ENCODE measurements around the gene DDX10. TPM values are rescaled to one million over a fixed set of nuclear protein-coding genes. Genes with fewer than 3 reads are reported as not detected.
"Not testable (repeated sequence)": the region's sequence is repeated elsewhere in the genome, so short reads cannot be mapped to it uniquely, and the experiment has no call there.

Gene DDX10
- total RNA-seq, 2 experiments from 2014 or later = 20.5 to 23.2 TPM

DNA sequence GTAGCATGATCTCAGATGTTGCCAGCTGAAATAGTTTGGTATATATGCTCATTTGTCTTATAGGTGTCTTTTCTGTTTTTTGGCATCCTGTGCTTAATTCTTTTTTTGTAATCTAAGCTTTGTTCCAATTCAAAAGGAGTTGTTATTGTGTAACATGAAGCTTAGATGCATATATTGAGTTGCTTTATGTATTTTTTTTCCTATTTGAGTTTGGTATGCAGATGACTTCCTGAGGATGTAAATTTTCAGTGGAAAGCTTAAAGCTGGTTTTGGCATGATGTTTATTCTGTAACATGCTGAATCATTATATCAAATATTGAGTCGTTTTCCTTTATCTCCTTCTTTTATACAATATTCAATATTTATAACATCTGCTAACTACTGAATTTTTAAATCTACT lies 69.4 kb downstream of the DDX10 start:
- H3K4me3 Mint-ChIP-seq = no peak overlapping the region
- peaks cover 19% of the 10 kb centered on the region for H3K36me3 Mint-ChIP-seq (ENCODE audit: low read depth)
- ChIA-PET CTCF (interaction anchor here (0.8 to 2.7 kb wide), 8 partner anchors 16 to 729 kb away, joined by 3 to 17 read pairs (median 4); no protein-coding TSS in a partner anchor), POLR2A (interaction anchor here (1.5 kb wide), 1 partner anchor 10 kb away, joined by 3 read pairs; no protein-coding TSS in a partner anchor)
- no peak overlapping the region for H3K27ac Mint-ChIP-seq
- no peak for DNase-seq
- no peaks in the 10 kb centered on the region for H3K9me3 Mint-ChIP-seq
- peaks cover 34% of the 10 kb centered on the region for H3K4me1 Mint-ChIP-seq
- no peaks in the 10 kb centered on the region for H3K27me3 Mint-ChIP-seq

DNA sequence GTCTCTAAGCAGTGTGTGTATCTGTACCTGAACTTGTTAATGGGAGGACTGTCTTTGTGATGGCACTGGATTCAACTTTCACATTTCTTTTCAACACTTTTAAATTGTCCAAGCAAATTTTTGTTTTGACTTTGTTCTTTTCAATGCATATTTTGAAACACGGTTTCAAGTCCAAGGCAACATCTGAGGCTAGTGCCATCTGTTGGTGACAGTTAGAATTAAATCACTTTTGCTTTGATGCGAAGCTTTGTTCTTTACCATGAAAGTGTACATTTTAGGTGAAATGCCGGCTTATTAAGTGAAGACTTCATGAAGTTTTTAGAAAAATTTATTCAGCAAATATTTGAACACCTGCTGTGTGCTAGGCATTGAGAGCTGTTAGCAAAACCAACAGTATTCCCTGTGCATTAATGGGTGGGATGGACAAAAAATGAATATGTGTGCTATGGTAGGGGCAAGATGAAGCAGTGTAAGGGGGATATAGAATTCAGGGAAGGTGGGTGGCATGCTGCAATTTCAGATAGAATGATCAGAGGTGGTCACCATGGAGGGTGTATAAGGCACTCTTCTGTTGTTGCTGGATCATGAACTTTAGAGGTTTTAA lies 70.2 kb downstream of the DDX10 start:
- Mint-ChIP-seq H3K36me3 (ENCODE audit: low read depth) (peaks cover 23% of the 10 kb centered on the region), H3K4me1 (peaks cover 29% of the 10 kb centered on the region), H3K27me3 (no peaks in the 10 kb centered on the region), H3K4me3 (no peak overlapping the region), H3K9me3 (peaks cover 2% of the 10 kb centered on the region), H3K27ac (no peak overlapping the region)
- ChIA-PET CTCF (interaction anchor here (0.7 to 2.7 kb wide), 7 partner anchors 10 to 616 kb away, joined by 3 to 17 read pairs (median 6); no protein-coding TSS in a partner anchor), POLR2A (no interaction called here)
- DNase-seq = no peak

GRCh38 chr11:108740132-108740531 lies 75.3 kb downstream of the DDX10 start:
- H3K4me3 Mint-ChIP-seq, H3K4me1 Mint-ChIP-seq, H3K27me3 Mint-ChIP-seq, H3K27ac Mint-ChIP-seq, DNase-seq, CTCF ChIA-PET, POLR2A ChIA-PET: not testable (repeated sequence)
- peaks cover 26% of the 10 kb centered on the region for H3K36me3 Mint-ChIP-seq (ENCODE audit: low read depth)
- H3K9me3 Mint-ChIP-seq = peaks cover 17% of the 10 kb centered on the region

DNA sequence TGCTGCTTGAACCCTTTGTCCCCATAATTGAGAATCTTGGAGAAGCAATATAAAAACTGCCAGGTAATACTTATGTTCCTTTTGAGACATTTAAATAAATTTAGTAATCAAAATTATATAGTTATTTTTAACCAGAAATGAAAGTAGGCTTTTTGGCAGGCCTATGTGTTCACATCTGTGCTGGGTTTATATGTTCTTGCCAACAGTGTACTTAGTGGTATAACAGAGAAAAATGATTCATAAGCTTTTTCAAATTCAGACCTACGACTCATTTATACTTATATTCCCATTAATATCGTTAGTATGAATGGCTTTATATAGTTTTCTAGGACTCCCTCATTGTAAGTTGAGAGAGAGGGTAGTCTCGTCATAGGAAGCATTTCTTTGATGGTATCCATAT lies 79.0 kb downstream of the DDX10 start:
- peaks cover 17% of the 10 kb centered on the region for H3K9me3 Mint-ChIP-seq
- H3K36me3 Mint-ChIP-seq (ENCODE audit: low read depth) = peaks cover 25% of the 10 kb centered on the region
- CTCF ChIA-PET = no interaction called here
- no peak overlapping the region for H3K27ac Mint-ChIP-seq
- no peaks in the 10 kb centered on the region for H3K4me1 Mint-ChIP-seq
- no peak overlapping the region for H3K4me3 Mint-ChIP-seq
- H3K27me3 Mint-ChIP-seq = no peaks in the 10 kb centered on the region
- POLR2A ChIA-PET = no interaction called here
- no peak for DNase-seq

DNA sequence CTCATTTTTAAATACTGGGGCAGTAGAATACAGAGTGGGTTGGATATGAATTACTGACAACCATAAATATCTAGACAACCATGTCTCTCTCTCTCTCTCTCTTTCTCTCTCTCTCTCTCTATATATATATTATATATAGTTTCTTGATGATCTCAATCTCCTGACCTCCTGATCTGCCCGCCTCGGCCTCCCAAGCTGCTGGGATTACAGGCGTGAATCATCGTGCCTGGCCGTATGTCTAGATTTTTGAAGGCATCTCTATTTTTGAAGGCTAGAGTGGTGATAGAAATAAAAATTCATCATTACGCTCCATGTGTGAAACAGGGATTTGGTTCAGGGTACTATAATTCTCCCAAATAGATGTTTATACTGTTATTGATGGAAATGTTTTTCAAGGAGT lies 84.1 kb downstream of the DDX10 start:
- CTCF ChIA-PET = interaction anchor here (0.9 to 1.9 kb wide), 2 partner anchors 10 to 14 kb away, joined by 3 to 7 read pairs; no protein-coding TSS in a partner anchor
- H3K36me3 Mint-ChIP-seq (ENCODE audit: low read depth) = peaks cover 6% of the 10 kb centered on the region
- H3K27ac Mint-ChIP-seq = no peak overlapping the region
- no peak for DNase-seq
- H3K9me3 Mint-ChIP-seq = no peaks in the 10 kb centered on the region
- H3K4me3 Mint-ChIP-seq = no peak overlapping the region
- H3K4me1 Mint-ChIP-seq = peaks cover 11% of the 10 kb centered on the region
- POLR2A ChIA-PET = no interaction called here
- no peaks in the 10 kb centered on the region for H3K27me3 Mint-ChIP-seq

GRCh38 chr11:108751444-108751843 lies 86.6 kb downstream of the DDX10 start:
- H3K27ac Mint-ChIP-seq = no peak overlapping the region
- no peaks in the 10 kb centered on the region for H3K9me3 Mint-ChIP-seq
- POLR2A ChIA-PET = no interaction called here
- peaks cover 11% of the 10 kb centered on the region for H3K4me1 Mint-ChIP-seq
- CTCF ChIA-PET = no interaction called here
- no peak overlapping the region for H3K4me3 Mint-ChIP-seq
- no peak for DNase-seq
- H3K36me3 Mint-ChIP-seq (ENCODE audit: low read depth) = peaks cover 6% of the 10 kb centered on the region
- H3K27me3 Mint-ChIP-seq = no peaks in the 10 kb centered on the region

- H3K4me3 Mint-ChIP-seq = no peak overlapping the region
These were observed 87.5 kb downstream of the DDX10 start for GRCh38 chr11:108752297-108752751.

GRCh38 chr11:108754901-108755625 lies 90.2 kb downstream of the DDX10 start:
- Mint-ChIP-seq H3K4me3 (no peak overlapping the region), H3K27me3 (no peaks in the 10 kb centered on the region), H3K36me3 (ENCODE audit: low read depth) (peaks cover 6% of the 10 kb centered on the region), H3K27ac (no peak overlapping the region), H3K4me1 (peaks cover 11% of the 10 kb centered on the region), H3K9me3 (no peaks in the 10 kb centered on the region)
- ChIA-PET CTCF (no interaction called here), POLR2A (no interaction called here)
- DNase-seq = no peak

More at GRCh38 chr11:108752297-108752751, 87.5 kb downstream of the DDX10 start:
- ChIA-PET POLR2A (no interaction called here), CTCF (no interaction called here)
- H3K27ac Mint-ChIP-seq = no peak overlapping the region
- peaks cover 11% of the 10 kb centered on the region for H3K4me1 Mint-ChIP-seq
- no peaks in the 10 kb centered on the region for H3K27me3 Mint-ChIP-seq
- no peak for DNase-seq
- H3K36me3 Mint-ChIP-seq (ENCODE audit: low read depth) = peaks cover 6% of the 10 kb centered on the region
- no peaks in the 10 kb centered on the region for H3K9me3 Mint-ChIP-seq

- Mint-ChIP-seq H3K27ac (no peak overlapping the region), H3K27me3 (no peaks in the 10 kb centered on the region), H3K4me3 (no peak overlapping the region), H3K4me1 (no peaks in the 10 kb centered on the region), H3K9me3 (no peaks in the 10 kb centered on the region), H3K36me3 (ENCODE audit: low read depth) (no peaks in the 10 kb centered on the region)
- POLR2A ChIA-PET = no interaction called here
- CTCF ChIA-PET = no interaction called here
- DNase-seq = no peak
These were observed 92.8 kb downstream of the DDX10 start for GRCh38 chr11:108757630-108758029.

- Mint-ChIP-seq H3K36me3 (ENCODE audit: low read depth) (no peaks in the 10 kb centered on the region), H3K27me3 (no peaks in the 10 kb centered on the region), H3K27ac (no peak overlapping the region), H3K4me3 (no peak overlapping the region), H3K4me1 (no peaks in the 10 kb centered on the region), H3K9me3 (no peaks in the 10 kb centered on the region)
- no peak for DNase-seq
- CTCF ChIA-PET = interaction anchor here (1.3 kb wide), 1 partner anchor 24 kb away, joined by 3 read pairs; no protein-coding TSS in a partner anchor
- POLR2A ChIA-PET = no interaction called here
These were observed 93.6 kb downstream of the DDX10 start for GRCh38 chr11:108758458-108758857.

DNA sequence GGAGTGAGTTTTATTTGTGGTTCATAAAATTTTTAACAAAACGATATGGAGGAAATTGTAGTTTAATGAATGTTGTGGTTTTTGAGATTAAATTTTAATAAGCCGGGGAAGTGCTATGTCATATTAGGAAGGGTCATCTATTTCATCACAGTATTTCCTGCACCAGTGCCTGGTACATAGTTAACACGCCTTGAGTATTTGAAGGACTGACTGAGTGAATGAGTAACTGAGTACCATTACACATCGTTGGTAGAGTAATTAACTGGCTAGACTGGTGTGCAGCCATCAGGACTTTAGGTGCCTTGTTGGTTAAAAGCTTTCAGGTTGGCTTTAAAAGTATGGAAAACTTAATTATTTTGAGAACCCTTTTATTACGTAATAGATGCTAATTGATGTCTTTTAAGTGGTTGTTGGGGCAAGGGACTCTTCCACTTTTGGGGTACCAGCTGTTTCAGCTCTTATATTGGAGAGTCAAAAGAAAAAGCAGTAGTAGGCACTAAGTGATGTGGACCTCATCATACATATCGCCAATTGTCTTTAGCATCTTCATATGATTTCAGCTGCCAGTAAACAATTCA lies 101.8 kb downstream of the DDX10 start:
- CTCF ChIA-PET = no interaction called here

GRCh38 chr11:108768370-108768769 lies 103.5 kb downstream of the DDX10 start:
- no peak overlapping the region for H3K27ac Mint-ChIP-seq
- DNase-seq = no peak
- ChIA-PET POLR2A (no interaction called here), CTCF (no interaction called here)
- no peak overlapping the region for H3K4me3 Mint-ChIP-seq
- H3K36me3 Mint-ChIP-seq (ENCODE audit: low read depth) = peaks cover 3% of the 10 kb centered on the region
- no peaks in the 10 kb centered on the region for H3K27me3 Mint-ChIP-seq
- no peaks in the 10 kb centered on the region for H3K9me3 Mint-ChIP-seq
- no peaks in the 10 kb centered on the region for H3K4me1 Mint-ChIP-seq

More for the DNA sequence above, 101.8 kb downstream of the DDX10 start:
- H3K4me1 Mint-ChIP-seq = no peaks in the 10 kb centered on the region
- POLR2A ChIA-PET = no interaction called here
- H3K27ac Mint-ChIP-seq = no peak overlapping the region
- no peak overlapping the region for H3K4me3 Mint-ChIP-seq
- H3K27me3 Mint-ChIP-seq = no peaks in the 10 kb centered on the region
- DNase-seq = no peak
- H3K36me3 Mint-ChIP-seq (ENCODE audit: low read depth) = peaks cover 3% of the 10 kb centered on the region
- H3K9me3 Mint-ChIP-seq = no peaks in the 10 kb centered on the region

GRCh38 chr11:108768964-108769363 lies 104.1 kb downstream of the DDX10 start:
- ChIA-PET POLR2A (no interaction called here), CTCF (no interaction called here)
- no peak overlapping the region for H3K4me3 Mint-ChIP-seq
- H3K4me1 Mint-ChIP-seq = no peaks in the 10 kb centered on the region
- DNase-seq = no peak
- H3K27ac Mint-ChIP-seq = no peak overlapping the region
- no peaks in the 10 kb centered on the region for H3K27me3 Mint-ChIP-seq
- no peaks in the 10 kb centered on the region for H3K9me3 Mint-ChIP-seq
- peaks cover 3% of the 10 kb centered on the region for H3K36me3 Mint-ChIP-seq (ENCODE audit: low read depth)

Data from activated CD4-positive, alpha-beta memory T cell treated with anti-CD3 and anti-CD28 coated beads, Interleukin-2, amount 10 ng/mL, durations not matched to agents 7 days and 5 days (primary cell).